Prostate gland (tissue), 2 donors: Measurements from ENCODE around the gene PRRT3.

ENCODE experiments used
- CTCF ChIP-seq, 4 experiments: fragments of 200-600 bp in 2 of 4; fragments of 450-650 bp in 2 of 4; sonication (generic) in 2 of 4; IDR thresholded peaks; 1 replicate in 3 of 4; 2 replicates in 1 of 4; pipeline ENCODE4 v1.5.1; 2016 to 2019; ENCODE audit warnings: antibody characterized with exemption in 4 of 4, mild to moderate bottlenecking in 2 of 4, moderate library complexity in 2 of 4
- POLR2A ChIP-seq: fragments of 450-650 bp; IDR thresholded peaks from one replicate; pipeline ENCODE4 v1.6.1; 2016; ENCODE audit warnings: antibody characterized with exemption, mild to moderate bottlenecking
- POLR2AphosphoS5 ChIP-seq: sonication (generic); formaldehyde crosslinking; IDR thresholded peaks from one replicate; pipeline ENCODE4 v1.6.1; 2017; ENCODE audit warnings: antibody characterized with exemption

- TF ChIP-seq CTCF (IDR thresholded peaks at IDR 0.05) (peak; percentile 43 to 93 (median 66)), POLR2A (peak; percentile 55), POLR2AphosphoS5 (peak; percentile 41)
These were observed 5.8 kb downstream of the PRRT3 start for GRCh38 chr3:9946112-9947024.
